ENCODE measurements around the gene SPTA1. TPM values are rescaled to one million over a fixed set of nuclear protein-coding genes. Genes with fewer than 3 reads are reported as not detected.

SPTA1 gene
- total RNA-seq, 1 donor from 2014 or later = not detected

- H3K36me3 ChIP-seq = no peaks in the 10 kb centered on the region
- H3K27ac ChIP-seq = no peak overlapping the region
- no peaks in the 10 kb centered on the region for H3K4me1 ChIP-seq
- H3K27me3 ChIP-seq = no peaks in the 10 kb centered on the region
- intact Hi-C loops (cut with DNase I) = no loop called here
- no peaks in the 10 kb centered on the region for H3K9me3 ChIP-seq
- H3K4me3 ChIP-seq = no peak overlapping the region
- TF ChIP-seq, protein P1, sequence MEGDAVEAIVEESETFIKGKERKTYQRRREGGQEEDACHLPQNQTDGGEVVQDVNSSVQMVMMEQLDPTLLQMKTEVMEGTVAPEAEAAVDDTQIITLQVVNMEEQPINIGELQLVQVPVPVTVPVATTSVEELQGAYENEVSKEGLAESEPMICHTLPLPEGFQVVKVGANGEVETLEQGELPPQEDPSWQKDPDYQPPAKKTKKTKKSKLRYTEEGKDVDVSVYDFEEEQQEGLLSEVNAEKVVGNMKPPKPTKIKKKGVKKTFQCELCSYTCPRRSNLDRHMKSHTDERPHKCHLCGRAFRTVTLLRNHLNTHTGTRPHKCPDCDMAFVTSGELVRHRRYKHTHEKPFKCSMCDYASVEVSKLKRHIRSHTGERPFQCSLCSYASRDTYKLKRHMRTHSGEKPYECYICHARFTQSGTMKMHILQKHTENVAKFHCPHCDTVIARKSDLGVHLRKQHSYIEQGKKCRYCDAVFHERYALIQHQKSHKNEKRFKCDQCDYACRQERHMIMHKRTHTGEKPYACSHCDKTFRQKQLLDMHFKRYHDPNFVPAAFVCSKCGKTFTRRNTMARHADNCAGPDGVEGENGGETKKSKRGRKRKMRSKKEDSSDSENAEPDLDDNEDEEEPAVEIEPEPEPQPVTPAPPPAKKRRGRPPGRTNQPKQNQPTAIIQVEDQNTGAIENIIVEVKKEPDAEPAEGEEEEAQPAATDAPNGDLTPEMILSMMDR (IDR thresholded peaks at IDR 0.05) = no peak
- no peak for DNase-seq
- no peak for ATAC-seq
Observed at GRCh38 chr1:158728510-158729225, 42.2 kb upstream of the SPTA1 start.

DNA sequence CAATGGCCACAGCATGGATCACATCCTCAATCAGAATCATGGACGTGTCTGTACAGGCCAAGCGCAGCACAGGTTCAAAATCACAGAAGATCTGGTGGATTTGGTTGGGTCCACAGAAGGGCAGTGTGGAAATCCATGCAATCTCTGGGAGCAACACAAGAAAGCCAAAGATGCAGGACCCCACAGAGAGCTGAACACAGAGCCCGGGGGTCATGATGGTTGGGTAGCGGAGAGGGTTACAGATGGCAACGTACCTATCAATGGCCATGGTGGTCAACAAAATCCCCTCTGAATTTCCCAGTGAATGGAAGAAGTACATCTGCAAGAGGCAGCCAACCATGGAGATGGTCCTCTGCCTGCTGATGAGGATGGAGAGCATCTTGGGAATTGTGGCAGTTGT is 37.9 kb upstream of the SPTA1 start:
- DNase-seq (no peak), ATAC-seq (no peak)
- Histone ChIP-seq H3K27me3 (no peaks in the 10 kb centered on the region), H3K36me3 (no peaks in the 10 kb centered on the region), H3K4me3 (no peak overlapping the region), H3K27ac (no peak overlapping the region), H3K9me3 (no peaks in the 10 kb centered on the region), H3K4me1 (no peaks in the 10 kb centered on the region)
- TF ChIP-seq, protein P1 (IDR thresholded peaks at IDR 0.05) = no peak
- intact Hi-C loops (cut with DNase I) = no loop called here

GRCh38 chr1:158720620-158721019 is 34.1 kb upstream of the SPTA1 start, which contains the start of gene OR6K3:
Gene OR6K3 (minus strand): TSS chr1:158720720. CDS start chr1:158718115, 2,605 bp downstream.
- TF ChIP-seq, protein P1 (IDR thresholded peaks at IDR 0.05) = no peak
- no peaks in the 10 kb centered on the region for H3K36me3 ChIP-seq
- ATAC-seq = no peak
- intact Hi-C loops (cut with DNase I) = no loop called here
- DNase-seq = no peak
- H3K27me3 ChIP-seq = no peaks in the 10 kb centered on the region
- H3K9me3 ChIP-seq = no peaks in the 10 kb centered on the region
- no peak within 1 kb of the TSS for H3K4me3 ChIP-seq
- H3K4me1 ChIP-seq = no peaks in the 10 kb centered on the region
- no peak within 1 kb of the TSS for H3K27ac ChIP-seq

GRCh38 chr1:158719664-158720063 is 33.1 kb upstream of the SPTA1 start:
- Histone ChIP-seq H3K27me3 (no peaks in the 10 kb centered on the region), H3K4me3 (no peak overlapping the region), H3K9me3 (no peaks in the 10 kb centered on the region), H3K36me3 (no peaks in the 10 kb centered on the region), H3K27ac (no peak overlapping the region), H3K4me1 (no peaks in the 10 kb centered on the region)
- intact Hi-C loops (cut with DNase I) = no loop called here
- ATAC-seq (no peak), DNase-seq (no peak)
- TF ChIP-seq, protein P1 (IDR thresholded peaks at IDR 0.05) = no peak

- ATAC-seq = no peak
- intact Hi-C loops (cut with DNase I) = no loop called here
- DNase-seq = no peak
Observed at GRCh38 chr1:158717344-158717743, 30.8 kb upstream of the SPTA1 start.

More at GRCh38 chr1:158717344-158717743, 30.8 kb upstream of the SPTA1 start:
- Histone ChIP-seq H3K9me3 (no peaks in the 10 kb centered on the region), H3K4me3 (no peak overlapping the region), H3K27me3 (no peaks in the 10 kb centered on the region), H3K36me3 (no peaks in the 10 kb centered on the region), H3K27ac (no peak overlapping the region), H3K4me1 (no peaks in the 10 kb centered on the region)
- TF ChIP-seq, protein P1 (IDR thresholded peaks at IDR 0.05) = no peak

All from upper lobe of right lung (tissue), 1 donor.